Central memory CD8-positive, alpha-beta T cell (primary cell): Measurements from ENCODE around the gene HYLS1.
A peak's percentile ranks its signal among the peaks of the same experiment; 100 is the strongest.

Experiments used
- ATAC-seq: fragments of 150-1000 bp; cut with Tn5 transposase; replicated peaks from 2 replicates; pipeline ENCODE4 v1.10.0; 2022; ENCODE audit warnings: mild to moderate bottlenecking, moderate FRiP score, moderate number of reproducible peaks; ENCODE audit not compliant: poor library complexity, severe bottlenecking; ENCODE audit errors: extremely low read depth
- DNase-seq, 2 donors: peaks; one replicate each; pipeline ENCODE4 v3.0.0; 2021; ENCODE audit warnings: low spot score in 2 of 2
- H3K27ac Mint-ChIP-seq: one replicate; pipeline ENCODE4 v1.8.0; 2022; ENCODE audit warnings: low read depth, mild to moderate bottlenecking, moderate library complexity, mixed read lengths
- H3K27me3 Mint-ChIP-seq: one replicate; pipeline ENCODE4 v1.8.0; 2022; ENCODE audit warnings: mixed read lengths
- H3K36me3 Mint-ChIP-seq: one replicate; pipeline ENCODE4 v1.8.0; 2022; ENCODE audit warnings: mild to moderate bottlenecking, moderate library complexity, mixed read lengths; ENCODE audit not compliant: insufficient read depth
- H3K4me1 Mint-ChIP-seq: one replicate; pipeline ENCODE4 v1.8.0; 2022; ENCODE audit warnings: mixed read lengths
- H3K4me3 Mint-ChIP-seq: one replicate; pipeline ENCODE4 v1.8.0; 2022; ENCODE audit warnings: mild to moderate bottlenecking, moderate library complexity, mixed read lengths
- H3K9me3 Mint-ChIP-seq: one replicate; pipeline ENCODE4 v1.8.0; 2022; ENCODE audit warnings: mixed read lengths

Gene HYLS1

GRCh38 chr11:125941619-125942611 lies 54.4 kb downstream of the HYLS1 start:
- Mint-ChIP-seq H3K27ac (no peak overlapping the region), H3K27me3 (peaks cover 15% of the 10 kb centered on the region), H3K4me1 (peaks cover 8% of the 10 kb centered on the region), H3K9me3 (no peaks in the 10 kb centered on the region), H3K4me3 (no peak overlapping the region), H3K36me3 (no peaks in the 10 kb centered on the region)
- DNase-seq (no peak), ATAC-seq (peak; percentile 36)

GRCh38 chr11:125942771-125943428 lies 55.4 kb downstream of the HYLS1 start:
- no peaks in the 10 kb centered on the region for H3K36me3 Mint-ChIP-seq
- ATAC-seq: no peak
- H3K4me3 Mint-ChIP-seq: no peak overlapping the region
- H3K9me3 Mint-ChIP-seq: no peaks in the 10 kb centered on the region
- no peak for DNase-seq
- no peak overlapping the region for H3K27ac Mint-ChIP-seq
- peaks cover 8% of the 10 kb centered on the region for H3K4me1 Mint-ChIP-seq
- peaks cover 15% of the 10 kb centered on the region for H3K27me3 Mint-ChIP-seq

GRCh38 chr11:125943661-125944349 lies 56.3 kb downstream of the HYLS1 start:
- no peak for DNase-seq
- no peak for ATAC-seq
- H3K4me3 Mint-ChIP-seq: no peak overlapping the region
- H3K36me3 Mint-ChIP-seq: peaks cover under 1% of the 10 kb centered on the region
- no peaks in the 10 kb centered on the region for H3K9me3 Mint-ChIP-seq
- peaks cover 8% of the 10 kb centered on the region for H3K4me1 Mint-ChIP-seq
- no peak overlapping the region for H3K27ac Mint-ChIP-seq
- H3K27me3 Mint-ChIP-seq: peaks cover 15% of the 10 kb centered on the region

GRCh38 chr11:125944350-125945010 lies 57.0 kb downstream of the HYLS1 start:
- Mint-ChIP-seq H3K9me3 (no peaks in the 10 kb centered on the region), H3K27ac (no peak overlapping the region), H3K4me1 (peaks cover 8% of the 10 kb centered on the region), H3K36me3 (peaks cover 2% of the 10 kb centered on the region), H3K4me3 (no peak overlapping the region), H3K27me3 (peaks cover 15% of the 10 kb centered on the region)
- ATAC-seq (no peak), DNase-seq (no peak)

GRCh38 chr11:125945011-125945796 lies 57.7 kb downstream of the HYLS1 start:
- no peak for ATAC-seq
- Mint-ChIP-seq H3K36me3 (peaks cover 2% of the 10 kb centered on the region), H3K27me3 (peaks cover 15% of the 10 kb centered on the region), H3K9me3 (no peaks in the 10 kb centered on the region), H3K4me3 (no peak overlapping the region), H3K4me1 (peaks cover 8% of the 10 kb centered on the region), H3K27ac (no peak overlapping the region)
- DNase-seq: no peak

- no peak for ATAC-seq
- H3K27me3 Mint-ChIP-seq: peaks cover 16% of the 10 kb centered on the region
- no peak within 1 kb of the TSS for H3K27ac Mint-ChIP-seq
- H3K9me3 Mint-ChIP-seq: no peaks in the 10 kb centered on the region
- H3K36me3 Mint-ChIP-seq: peaks cover 2% of the 10 kb centered on the region
- peaks cover 8% of the 10 kb centered on the region for H3K4me1 Mint-ChIP-seq
- no peak within 1 kb of the TSS for H3K4me3 Mint-ChIP-seq
- no peak for DNase-seq
These were observed 58.5 kb downstream of the HYLS1 start, which contains the start of gene VSIG10L2 for GRCh38 chr11:125945797-125946520. Gene VSIG10L2 (plus strand): TSS chr11:125946044. CDS start chr11:125946056, 12 bp downstream.

- ATAC-seq (no peak), DNase-seq (no peak)
- Mint-ChIP-seq H3K36me3 (peaks cover 2% of the 10 kb centered on the region), H3K9me3 (no peaks in the 10 kb centered on the region), H3K4me1 (peaks cover 5% of the 10 kb centered on the region), H3K27me3 (peaks cover 25% of the 10 kb centered on the region), H3K27ac (no peak overlapping the region), H3K4me3 (no peak overlapping the region)
These were observed 59.4 kb downstream of the HYLS1 start for GRCh38 chr11:125946712-125947418.

- ATAC-seq (no peak), DNase-seq (no peak)
- no peak overlapping the region for H3K27ac Mint-ChIP-seq
- H3K27me3 Mint-ChIP-seq: peaks cover 25% of the 10 kb centered on the region
- H3K4me3 Mint-ChIP-seq: no peak overlapping the region
- H3K4me1 Mint-ChIP-seq: no peaks in the 10 kb centered on the region
- no peaks in the 10 kb centered on the region for H3K9me3 Mint-ChIP-seq
- H3K36me3 Mint-ChIP-seq: peaks cover 2% of the 10 kb centered on the region
These were observed 60.2 kb downstream of the HYLS1 start for GRCh38 chr11:125947419-125948277.

GRCh38 chr11:125948278-125949051 lies 61.0 kb downstream of the HYLS1 start:
- no peaks in the 10 kb centered on the region for H3K9me3 Mint-ChIP-seq
- H3K4me1 Mint-ChIP-seq: no peaks in the 10 kb centered on the region
- ATAC-seq (no peak), DNase-seq (no peak)
- H3K36me3 Mint-ChIP-seq: peaks cover 2% of the 10 kb centered on the region
- no peak overlapping the region for H3K27ac Mint-ChIP-seq
- H3K27me3 Mint-ChIP-seq: peaks cover 25% of the 10 kb centered on the region
- no peak overlapping the region for H3K4me3 Mint-ChIP-seq
